HG03280 (cell line): ENCODE measurements around the gene NUDT16.

ENCODE experiments used
- ATAC-seq: cut with Tn5 transposase; IDR thresholded peaks from one replicate; pipeline ENCODE4 v1.9.1; 2021; ENCODE audit warnings: mild to moderate bottlenecking, moderate library complexity; ENCODE audit not compliant: unreplicated experiment

Gene NUDT16

GRCh38 chr3:131435000-131435399, 53.4 kb downstream of the NUDT16 start:
- no peak for ATAC-seq
